Adipocyte (in vitro differentiated cells): ENCODE results near the gene PLCB1.

Experiments used
- DNase-seq: peaks from one replicate; pipeline ENCODE4 v3.0.0-alpha.2; 2015; ENCODE audit warnings: low read depth
- H3K27me3 ChIP-seq: replicated peaks from 2 replicates; pipeline ENCODE4 v1.7.0; 2013; ENCODE audit warnings: mild to moderate bottlenecking, low read length, moderate library complexity; ENCODE audit not compliant: control insufficient read depth, insufficient read depth
- H3K36me3 ChIP-seq: 2 replicates; pipeline ENCODE4 v1.7.0; 2013; ENCODE audit warnings: low read length, mild to moderate bottlenecking, moderate library complexity; ENCODE audit not compliant: control insufficient read depth, insufficient read depth, severe bottlenecking
- H3K4me1 ChIP-seq: 2 replicates; pipeline ENCODE4 v1.7.0; 2013; ENCODE audit warnings: mild to moderate bottlenecking, low read length, moderate library complexity; ENCODE audit not compliant: control insufficient read depth, insufficient read depth
- H3K4me3 ChIP-seq: 2 replicates; pipeline ENCODE4 v1.7.0; 2013; ENCODE audit warnings: mild to moderate bottlenecking, low read length, moderate library complexity
- H3K9ac ChIP-seq: 2 replicates; pipeline ENCODE4 v1.7.0; 2013; ENCODE audit warnings: mild to moderate bottlenecking, low read length, moderate library complexity
- H3K9me3 ChIP-seq: 2 replicates; pipeline ENCODE4 v1.7.0; 2013; ENCODE audit warnings: mild to moderate bottlenecking, low read length, moderate library complexity; ENCODE audit not compliant: control insufficient read depth

PLCB1 gene

DNA sequence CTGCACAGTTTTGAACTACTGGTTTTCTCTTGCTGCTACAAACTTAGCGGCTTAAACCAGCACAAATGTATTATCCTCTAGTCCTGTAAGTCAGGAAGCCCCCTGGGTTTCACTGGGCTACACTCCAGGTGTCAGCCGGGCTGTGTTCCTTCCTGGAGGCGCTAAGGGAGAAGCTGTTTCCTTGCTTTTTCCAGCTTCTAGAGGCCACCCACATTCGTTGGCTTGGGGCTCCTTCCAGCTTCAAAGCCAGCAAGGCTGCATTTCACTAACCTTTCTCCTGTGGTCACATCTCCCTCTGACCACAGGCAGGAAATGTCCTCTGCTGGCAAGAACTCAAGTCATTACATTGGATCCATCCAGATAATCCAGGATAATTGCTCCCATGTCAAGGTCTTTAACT lies 586.2 kb downstream of the PLCB1 start:
- no peak for DNase-seq
- Histone ChIP-seq H3K4me3 (no peak overlapping the region), H3K9me3 (no peaks in the 10 kb centered on the region), H3K36me3 (no peaks in the 10 kb centered on the region), H3K4me1 (peaks cover 28% of the 10 kb centered on the region), H3K27me3 (no peaks in the 10 kb centered on the region), H3K9ac (no peak overlapping the region)

DNA sequence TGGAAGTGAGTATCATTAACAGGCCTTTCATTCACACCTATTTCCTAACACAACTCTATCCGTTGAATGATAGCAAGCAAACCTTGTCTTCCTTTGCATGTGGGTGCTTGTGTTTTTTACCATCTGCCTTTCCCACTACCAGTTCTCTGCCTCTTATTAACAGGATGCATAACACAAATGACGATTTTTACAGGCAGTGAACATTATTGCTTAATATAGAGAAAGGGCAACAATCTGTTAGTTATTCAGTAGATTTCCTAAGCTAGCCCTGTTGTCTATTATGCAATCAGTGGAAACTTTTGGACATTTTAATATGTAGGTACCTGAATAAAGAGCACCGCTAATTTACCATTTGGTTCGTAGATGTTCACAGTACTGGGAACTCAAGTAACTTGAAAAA lies 588.0 kb downstream of the PLCB1 start:
- Histone ChIP-seq H3K9ac (peak overlapping the region; percentile 3), H3K9me3 (no peaks in the 10 kb centered on the region), H3K27me3 (no peaks in the 10 kb centered on the region), H3K4me3 (no peak overlapping the region), H3K36me3 (no peaks in the 10 kb centered on the region), H3K4me1 (peaks cover 36% of the 10 kb centered on the region)
- peak; percentile 56 for DNase-seq

DNA sequence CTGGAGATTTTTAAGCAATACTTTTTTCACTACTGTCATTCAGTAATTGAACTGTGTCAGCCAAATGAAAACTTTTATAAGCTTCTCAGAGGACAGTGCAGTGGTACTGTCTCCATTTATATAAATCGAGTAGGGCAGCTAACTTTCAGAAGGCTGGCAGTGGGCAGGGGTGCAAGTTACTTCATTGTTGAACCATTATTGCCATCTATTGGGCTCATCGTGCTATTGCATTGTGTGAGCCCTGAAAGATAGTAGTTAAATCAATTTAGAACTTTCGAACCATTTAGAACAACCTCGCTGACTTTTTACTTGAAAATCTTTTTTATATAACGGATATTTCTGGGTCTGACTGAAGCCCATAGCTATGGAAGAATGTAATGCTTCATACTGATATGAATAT lies 589.0 kb downstream of the PLCB1 start:
- peak; percentile 86 for DNase-seq
- peaks cover 40% of the 10 kb centered on the region for H3K4me1 ChIP-seq
- H3K9me3 ChIP-seq = no peaks in the 10 kb centered on the region
- H3K36me3 ChIP-seq = no peaks in the 10 kb centered on the region
- H3K27me3 ChIP-seq = no peaks in the 10 kb centered on the region
- no peak overlapping the region for H3K4me3 ChIP-seq
- H3K9ac ChIP-seq = peak overlapping the region; percentile 24

DNA sequence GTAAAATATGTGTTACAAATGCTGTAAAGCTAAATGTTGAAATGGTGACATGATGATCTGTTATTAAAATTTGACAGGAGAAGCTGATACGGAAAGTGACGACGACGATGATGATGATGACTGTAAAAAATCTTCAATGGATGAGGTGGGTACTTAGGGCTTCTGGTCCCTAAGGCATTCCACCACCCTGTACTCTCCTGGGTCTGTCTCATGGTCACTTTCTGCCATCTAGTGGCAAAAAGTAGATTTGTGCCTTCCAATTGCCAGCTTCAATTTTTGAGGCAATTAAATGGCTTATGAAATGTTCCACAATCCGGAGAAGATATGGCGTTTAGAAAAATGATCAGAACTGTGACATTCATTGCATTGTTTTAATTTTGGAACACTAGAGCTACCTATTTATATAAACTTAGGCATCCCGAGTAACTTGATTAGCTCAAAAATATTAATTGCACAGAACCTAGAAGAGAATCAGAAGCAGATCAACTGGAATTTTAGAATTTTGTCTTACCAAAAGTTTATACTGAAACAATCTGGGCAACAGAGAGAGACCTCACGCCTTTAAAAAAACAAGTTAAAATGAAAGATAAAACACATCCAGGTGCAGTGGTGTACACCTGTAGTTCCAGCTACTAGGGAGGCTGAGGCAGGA lies 590.3 kb downstream of the PLCB1 start:
- no peaks in the 10 kb centered on the region for H3K27me3 ChIP-seq
- peak; percentile 89 for DNase-seq
- H3K4me1 ChIP-seq = peaks cover 44% of the 10 kb centered on the region
- no peaks in the 10 kb centered on the region for H3K9me3 ChIP-seq
- no peak overlapping the region for H3K4me3 ChIP-seq
- no peak overlapping the region for H3K9ac ChIP-seq
- H3K36me3 ChIP-seq = no peaks in the 10 kb centered on the region

DNA sequence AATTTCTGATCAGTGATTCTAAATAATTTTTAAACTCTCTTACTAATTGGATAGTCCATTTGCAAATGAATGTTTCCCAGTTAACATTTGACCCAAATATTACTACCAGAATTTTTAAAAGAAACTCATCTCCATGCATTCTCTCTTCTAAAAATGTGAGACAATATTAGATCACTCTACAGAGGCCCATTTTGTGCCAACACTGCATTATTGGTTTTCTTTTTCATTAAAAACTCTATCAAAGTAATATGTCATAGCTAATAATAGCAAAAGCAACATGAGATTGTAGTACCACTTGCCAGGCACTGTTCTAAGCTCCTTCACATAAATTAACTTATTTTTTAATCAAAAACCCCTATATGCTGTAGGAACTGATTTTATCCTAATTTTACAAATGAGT lies 591.2 kb downstream of the PLCB1 start:
- no peak overlapping the region for H3K4me3 ChIP-seq
- no peak overlapping the region for H3K9ac ChIP-seq
- H3K9me3 ChIP-seq = no peaks in the 10 kb centered on the region
- H3K4me1 ChIP-seq = peaks cover 44% of the 10 kb centered on the region
- H3K36me3 ChIP-seq = no peaks in the 10 kb centered on the region
- no peak for DNase-seq
- H3K27me3 ChIP-seq = no peaks in the 10 kb centered on the region

DNA sequence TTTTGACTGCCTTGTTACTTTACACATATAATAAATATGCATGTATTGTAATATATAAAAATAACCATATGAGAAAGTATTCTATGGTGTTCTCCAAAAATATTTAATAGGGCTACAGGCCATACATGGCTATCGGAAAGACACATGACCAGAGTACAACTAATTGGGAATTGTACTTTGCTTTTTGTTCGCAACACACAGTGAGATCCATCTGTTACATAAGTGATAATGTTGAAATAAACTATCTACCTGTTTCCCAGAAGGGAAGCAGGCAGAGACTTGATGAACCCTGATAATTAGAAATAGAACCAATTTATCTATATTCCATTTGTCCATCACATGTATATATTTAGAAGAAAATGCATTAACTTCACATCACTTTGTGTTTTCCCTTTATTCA lies 592.8 kb downstream of the PLCB1 start:
- no peak for DNase-seq
- no peaks in the 10 kb centered on the region for H3K27me3 ChIP-seq

DNA sequence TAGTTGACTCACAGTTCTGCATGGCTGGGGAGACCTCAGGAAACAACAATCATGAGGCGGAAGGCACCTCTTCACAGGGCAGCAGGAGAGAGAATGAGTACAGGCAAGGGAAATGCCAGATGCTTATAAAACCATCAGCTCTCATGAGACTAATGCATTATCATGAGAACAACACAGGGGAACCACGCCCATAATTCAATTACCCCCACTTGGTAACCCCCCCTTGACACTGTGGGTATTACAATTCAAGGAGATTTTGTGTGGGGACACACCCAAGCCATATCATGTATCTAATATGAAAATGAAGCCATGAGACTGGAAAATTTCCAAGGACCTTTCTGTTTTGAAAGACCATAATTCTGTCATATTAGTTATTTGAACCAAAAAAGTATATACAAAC lies 594.4 kb downstream of the PLCB1 start:
- Histone ChIP-seq H3K9ac (no peak overlapping the region), H3K27me3 (no peaks in the 10 kb centered on the region), H3K4me3 (no peak overlapping the region), H3K4me1 (peaks cover 21% of the 10 kb centered on the region), H3K36me3 (no peaks in the 10 kb centered on the region), H3K9me3 (no peaks in the 10 kb centered on the region)
- DNase-seq = no peak

More for the DNA sequence above, 592.8 kb downstream of the PLCB1 start:
- H3K4me3 ChIP-seq = no peak overlapping the region
- no peak overlapping the region for H3K9ac ChIP-seq
- H3K4me1 ChIP-seq = peaks cover 37% of the 10 kb centered on the region
- no peaks in the 10 kb centered on the region for H3K36me3 ChIP-seq
- no peaks in the 10 kb centered on the region for H3K9me3 ChIP-seq

DNA sequence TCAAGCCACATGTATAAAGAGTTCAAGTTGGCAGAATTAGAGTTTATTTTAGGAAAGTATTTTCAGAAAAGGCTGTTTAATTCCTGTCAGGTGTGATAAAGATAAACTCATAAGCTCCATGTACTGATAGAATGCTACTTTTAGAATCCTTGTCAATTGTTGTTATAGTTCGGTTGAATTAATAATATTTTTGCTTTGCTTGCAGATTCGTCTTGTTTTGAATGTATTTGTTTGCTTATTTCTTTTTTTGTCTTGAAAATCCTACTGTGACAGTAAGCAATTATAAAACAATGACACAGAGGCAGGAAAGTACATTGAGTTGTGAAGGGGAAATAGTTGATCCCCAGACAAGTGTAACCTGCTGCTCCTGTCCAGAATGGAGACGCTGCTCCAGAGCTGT lies 602.9 kb downstream of the PLCB1 start:
- Histone ChIP-seq H3K9me3 (no peaks in the 10 kb centered on the region), H3K36me3 (no peaks in the 10 kb centered on the region), H3K9ac (no peak overlapping the region), H3K27me3 (no peaks in the 10 kb centered on the region), H3K4me3 (no peak overlapping the region), H3K4me1 (no peaks in the 10 kb centered on the region)
- no peak for DNase-seq

DNA sequence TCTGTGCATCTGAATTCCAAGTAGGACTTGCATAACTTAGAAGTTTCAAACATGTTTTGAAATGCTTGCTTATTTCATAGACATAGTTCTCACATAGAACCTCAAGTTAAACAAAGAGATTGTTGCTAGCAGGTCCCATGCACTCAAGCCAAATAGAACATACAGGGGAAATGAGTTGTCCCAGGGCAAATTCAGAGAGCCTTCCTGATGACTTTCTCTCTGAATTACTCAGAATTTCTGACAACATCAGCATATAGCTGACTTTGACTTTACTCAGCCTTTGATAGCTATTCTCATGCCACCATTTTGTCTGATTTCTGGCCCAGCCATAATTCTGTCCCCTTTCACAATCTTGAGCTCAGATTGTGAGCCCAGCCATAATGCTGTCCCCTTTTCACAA lies 603.6 kb downstream of the PLCB1 start:
- H3K4me3 ChIP-seq = no peak overlapping the region
- H3K36me3 ChIP-seq = no peaks in the 10 kb centered on the region
- no peaks in the 10 kb centered on the region for H3K4me1 ChIP-seq
- no peaks in the 10 kb centered on the region for H3K27me3 ChIP-seq
- H3K9me3 ChIP-seq = no peaks in the 10 kb centered on the region
- no peak for DNase-seq
- H3K9ac ChIP-seq = no peak overlapping the region

DNA sequence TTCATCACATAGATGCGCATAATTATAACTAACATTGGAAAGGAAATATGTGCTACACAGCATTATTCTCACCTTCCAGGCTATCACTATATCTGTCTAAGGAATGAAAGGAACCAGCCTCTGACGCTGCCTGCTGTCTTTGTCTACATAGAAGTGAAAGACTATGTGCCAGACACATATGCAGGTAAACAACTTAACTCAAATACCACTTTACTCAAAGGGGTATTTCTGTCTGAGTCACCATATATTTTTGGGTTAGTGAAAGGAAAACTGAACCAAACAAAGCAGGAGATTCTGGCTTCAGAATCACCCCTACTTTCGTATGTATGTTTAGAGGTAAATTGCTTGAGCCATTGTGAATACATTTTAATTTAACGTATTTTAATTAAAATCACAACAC lies 608.2 kb downstream of the PLCB1 start:
- Histone ChIP-seq H3K27me3 (no peaks in the 10 kb centered on the region), H3K9me3 (peaks cover 4% of the 10 kb centered on the region), H3K4me1 (peaks cover 15% of the 10 kb centered on the region), H3K4me3 (no peak overlapping the region), H3K9ac (no peak overlapping the region), H3K36me3 (no peaks in the 10 kb centered on the region)
- no peak for DNase-seq

DNA sequence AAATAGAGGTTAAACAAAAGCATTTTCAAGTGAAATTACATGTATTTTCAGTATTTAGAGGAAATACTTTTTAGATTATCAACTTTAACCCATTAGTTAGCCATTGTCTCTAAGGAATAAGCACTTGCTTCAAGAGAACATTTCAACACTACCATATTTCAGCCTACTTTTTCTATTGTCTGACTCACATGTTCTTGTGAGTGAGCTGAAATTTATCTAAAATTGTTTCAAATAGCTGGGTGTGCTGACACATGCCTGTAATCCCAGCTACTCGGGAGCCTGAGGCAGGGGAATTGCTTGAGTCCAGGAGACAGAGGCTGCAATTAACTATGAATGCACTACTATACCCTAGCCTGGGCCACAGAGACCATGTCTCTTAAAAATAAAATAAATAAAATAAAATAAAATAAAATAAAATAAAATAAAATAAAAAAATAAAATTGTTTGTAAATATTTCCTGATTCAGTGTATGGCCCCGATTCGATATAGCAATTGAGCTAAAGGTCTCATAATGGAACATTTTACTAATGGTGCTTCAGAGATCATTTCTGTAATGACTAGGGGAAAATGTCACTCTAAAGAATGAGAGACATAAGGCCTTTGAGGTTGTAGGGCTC lies 612.3 kb downstream of the PLCB1 start:
- peaks cover 4% of the 10 kb centered on the region for H3K9me3 ChIP-seq
- no peaks in the 10 kb centered on the region for H3K27me3 ChIP-seq
- H3K36me3 ChIP-seq = no peaks in the 10 kb centered on the region
- DNase-seq = peak; percentile 81
- peak overlapping the region; percentile 29 for H3K4me3 ChIP-seq
- H3K9ac ChIP-seq = peak overlapping the region; percentile 47
- H3K4me1 ChIP-seq = peaks cover 24% of the 10 kb centered on the region

DNA sequence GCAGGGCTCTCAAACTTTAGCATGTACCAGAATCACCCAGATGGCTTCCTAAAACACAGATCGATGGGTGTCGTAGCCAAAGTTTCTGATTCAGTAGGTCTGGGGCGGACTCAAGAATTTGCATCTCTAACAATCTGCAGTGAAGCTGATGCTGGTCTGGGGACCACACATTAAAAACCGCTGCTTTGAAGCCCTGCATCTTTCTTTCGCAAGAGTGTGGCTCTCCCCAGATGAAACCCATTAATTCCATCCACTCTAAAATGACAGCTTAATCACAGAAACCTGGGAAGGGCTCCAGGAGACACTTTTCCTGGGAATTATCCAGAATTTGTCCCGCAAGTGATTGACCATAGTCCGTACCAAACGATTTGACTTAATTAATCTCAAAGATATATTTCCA lies 617.0 kb downstream of the PLCB1 start:
- H3K4me3 ChIP-seq = no peak overlapping the region
- H3K4me1 ChIP-seq = peaks cover 36% of the 10 kb centered on the region
- DNase-seq = no peak
- H3K9me3 ChIP-seq = no peaks in the 10 kb centered on the region
- no peaks in the 10 kb centered on the region for H3K27me3 ChIP-seq
- no peak overlapping the region for H3K9ac ChIP-seq
- H3K36me3 ChIP-seq = no peaks in the 10 kb centered on the region
